IPS DF 6.9 (cell line): ENCODE results near the gene HIF3A.
"Not testable (repeated sequence)": the region's sequence is repeated elsewhere in the genome, so short reads cannot be mapped to it uniquely, and the experiment has no call there.

ENCODE experiments used
- DNase-seq: peaks from one replicate; pipeline ENCODE4 v3.0.0-alpha.2; 2013; ENCODE audit warnings: low read depth, low spot score
- H3K27ac ChIP-seq: one replicate; pipeline ENCODE4 v1.5.1; 2013; ENCODE audit warnings: low read length, control low read depth
- H3K27me3 ChIP-seq: 2 replicates; pipeline ENCODE4 v1.6.1; 2013; ENCODE audit warnings: mild to moderate bottlenecking, low read length; ENCODE audit not compliant: control insufficient read depth, insufficient read depth
- H3K36me3 ChIP-seq: 2 replicates; pipeline ENCODE4 v1.6.1; 2013; ENCODE audit warnings: low read length; ENCODE audit not compliant: control insufficient read depth, insufficient read depth
- H3K4me1 ChIP-seq: 2 replicates; pipeline ENCODE4 v1.6.1; 2013; ENCODE audit warnings: low read length; ENCODE audit not compliant: control insufficient read depth, insufficient read depth
- H3K4me3 ChIP-seq: 2 replicates; pipeline ENCODE4 v1.5.1; 2013; ENCODE audit warnings: mild to moderate bottlenecking, low read length
- H3K9me3 ChIP-seq: 2 replicates; pipeline ENCODE4 v1.6.1; 2013; ENCODE audit warnings: low read length, inconsistent platforms; ENCODE audit not compliant: control insufficient read depth, insufficient read depth
- whole genome bisulfite sequencing: extraction: QIAGEN DNeasy Blood & Tissue Kit; methylation state at CpG from one replicate; pipeline ENCODE4 v1.1.7; 2013; ENCODE audit warnings: mixed read lengths, missing lambda C conversion rate; ENCODE audit not compliant: insufficient read length, insufficient coverage; 5-methylcytosine and 5-hydroxymethylcytosine counted together

HIF3A gene

GRCh38 chr19:46270521-46271256, 26.2 kb upstream of the HIF3A start:
- no CpG with 5 or more reads among the region's 17 CpGs for WGBS
- Histone ChIP-seq H3K9me3 (no peaks in the 10 kb centered on the region), H3K27me3 (no peaks in the 10 kb centered on the region), H3K36me3 (no peaks in the 10 kb centered on the region), H3K4me3 (no peak overlapping the region), H3K27ac (no peak overlapping the region), H3K4me1 (peaks cover 4% of the 10 kb centered on the region; the same call in 1 of the 2 replicates)
- no peak for DNase-seq

GRCh38 chr19:46271481-46272197, 25.2 kb upstream of the HIF3A start:
- H3K27ac ChIP-seq = no peak overlapping the region
- H3K4me1 ChIP-seq = peaks cover 4% of the 10 kb centered on the region; the same call in 1 of the 2 replicates
- DNase-seq = no peak
- no CpG with 5 or more reads among the region's 8 CpGs for WGBS
- H3K9me3 ChIP-seq = no peaks in the 10 kb centered on the region
- H3K27me3 ChIP-seq = no peaks in the 10 kb centered on the region
- no peaks in the 10 kb centered on the region for H3K36me3 ChIP-seq
- H3K4me3 ChIP-seq = no peak overlapping the region

GRCh38 chr19:46273931-46274330, 22.9 kb upstream of the HIF3A start:
- no CpG with 5 or more reads among the region's 6 CpGs for WGBS
- H3K4me3 ChIP-seq, H3K27me3 ChIP-seq, H3K36me3 ChIP-seq, H3K27ac ChIP-seq, DNase-seq, H3K9me3 ChIP-seq, H3K4me1 ChIP-seq: not testable (repeated sequence)

- Histone ChIP-seq H3K27ac (no peak overlapping the region), H3K27me3 (no peaks in the 10 kb centered on the region), H3K36me3 (no peaks in the 10 kb centered on the region), H3K4me1 (no peaks in the 10 kb centered on the region), H3K4me3 (no peak overlapping the region), H3K9me3 (no peaks in the 10 kb centered on the region)
- no CpG with 5 or more reads among the region's 7 CpGs for WGBS
- DNase-seq = no peak
Measured at GRCh38 chr19:46279177-46279576, 17.7 kb upstream of the HIF3A start.

- Histone ChIP-seq H3K27me3 (no peaks in the 10 kb centered on the region), H3K9me3 (no peaks in the 10 kb centered on the region), H3K4me1 (no peaks in the 10 kb centered on the region), H3K36me3 (no peaks in the 10 kb centered on the region), H3K27ac (no peak overlapping the region), H3K4me3 (no peak overlapping the region)
- DNase-seq = no peak
- WGBS = no CpG with 5 or more reads among the region's 4 CpGs
Measured at GRCh38 chr19:46283771-46284170, 13.1 kb upstream of the HIF3A start.

GRCh38 chr19:46284635-46285034, 12.2 kb upstream of the HIF3A start:
- Histone ChIP-seq H3K27me3 (no peaks in the 10 kb centered on the region), H3K36me3 (no peaks in the 10 kb centered on the region), H3K9me3 (no peaks in the 10 kb centered on the region), H3K4me1 (no peaks in the 10 kb centered on the region), H3K27ac (no peak overlapping the region), H3K4me3 (no peak overlapping the region)
- no CpG with 5 or more reads among the region's 9 CpGs for WGBS
- DNase-seq = no peak

- Histone ChIP-seq H3K36me3 (no peaks in the 10 kb centered on the region), H3K4me3 (no peak overlapping the region), H3K27ac (no peak overlapping the region), H3K9me3 (no peaks in the 10 kb centered on the region), H3K27me3 (no peaks in the 10 kb centered on the region), H3K4me1 (no peaks in the 10 kb centered on the region)
- no CpG with 5 or more reads among the region's 7 CpGs for WGBS
- no peak for DNase-seq
Measured at GRCh38 chr19:46287585-46287984, 9.3 kb upstream of the HIF3A start.

- no CpG with 5 or more reads among the region's 6 CpGs for WGBS
- no peaks in the 10 kb centered on the region for H3K27me3 ChIP-seq
- no peaks in the 10 kb centered on the region for H3K4me1 ChIP-seq
- no peak overlapping the region for H3K4me3 ChIP-seq
- no peak for DNase-seq
- H3K27ac ChIP-seq = no peak overlapping the region
- no peaks in the 10 kb centered on the region for H3K36me3 ChIP-seq
- H3K9me3 ChIP-seq = no peaks in the 10 kb centered on the region
Measured at GRCh38 chr19:46288896-46289588, 7.8 kb upstream of the HIF3A start.

GRCh38 chr19:46289724-46290619, 6.9 kb upstream of the HIF3A start:
- no peaks in the 10 kb centered on the region for H3K9me3 ChIP-seq
- H3K27me3 ChIP-seq = no peaks in the 10 kb centered on the region

GRCh38 chr19:46291829-46292228, 5.0 kb upstream of the HIF3A start:
- Histone ChIP-seq H3K9me3 (no peaks in the 10 kb centered on the region), H3K4me1 (no peaks in the 10 kb centered on the region), H3K4me3 (no peak overlapping the region), H3K27ac (no peak overlapping the region), H3K36me3 (no peaks in the 10 kb centered on the region), H3K27me3 (no peaks in the 10 kb centered on the region)
- no peak for DNase-seq

More at GRCh38 chr19:46289724-46290619, 6.9 kb upstream of the HIF3A start:
- H3K4me1 ChIP-seq = no peaks in the 10 kb centered on the region
- H3K4me3 ChIP-seq = no peak overlapping the region
- no peak for DNase-seq
- H3K27ac ChIP-seq = no peak overlapping the region
- no peaks in the 10 kb centered on the region for H3K36me3 ChIP-seq
- no CpG with 5 or more reads among the region's 4 CpGs for WGBS
